Adrenal gland (tissue), 12 donors: ENCODE results near the gene FAM114A1. TPM values are rescaled to one million over a fixed set of nuclear protein-coding genes. Genes with fewer than 3 reads are reported as not detected.

ENCODE experiments used
- DNase-seq, 7 donors: peaks; one replicate each; pipeline ENCODE4 v3.0.0-alpha.2; 2019 to 2020
- H3K27ac ChIP-seq, 5 donors: fragments of 200-600 bp; sonication (generic) in 4 of 5; 1 replicate in 3 of 5; 2 replicates in 2 of 5; pipeline versions ENCODE4 v1.5.1 to v1.8.0; 2016 to 2020; ENCODE audit warnings: mild to moderate bottlenecking in 1 of 5
- H3K27me3 ChIP-seq: fragments of 200-600 bp; 2 replicates; pipeline ENCODE4 v1.8.0; 2021
- H3K36me3 ChIP-seq, 2 donors: fragments of 200-600 bp; replicated peaks in 1 of 2; 1 replicate in 1 of 2; 2 replicates in 1 of 2; pipeline versions ENCODE4 v1.5.1 to v1.8.0; 2018 to 2022
- H3K4me1 ChIP-seq, 2 donors: fragments of 200-600 bp; replicated peaks in 1 of 2; 1 replicate in 1 of 2; 2 replicates in 1 of 2; pipeline versions ENCODE4 v1.5.1 to v1.8.0; 2018 to 2021
- H3K4me3 ChIP-seq, 4 donors: fragments of 200-600 bp; sonication (generic) in 3 of 4; one replicate each; pipeline ENCODE4 v1.5.1; 2016 to 2018
- H3K9me3 ChIP-seq, 3 donors: fragments of 200-600 bp; sonication (generic) in 1 of 3; replicated peaks in 1 of 3; 1 replicate in 2 of 3; 2 replicates in 1 of 3; pipeline versions ENCODE4 v1.5.1 to v1.8.0; 2016 to 2021
- POLR2A ChIP-seq, 2 donors: fragments of 450-650 bp; IDR thresholded peaks; one replicate each; pipeline ENCODE4 v1.6.1; 2017; ENCODE audit warnings: antibody characterized with exemption in 2 of 2, mild to moderate bottlenecking in 2 of 2, moderate library complexity in 1 of 2
- WGBS, 4 donors: extraction: QIAGEN DNeasy Blood & Tissue Kit in 2 of 4; methylation state at CpG; one replicate each; pipeline versions ENCODE4 v1.1.5 to v1.1.7; 2013 to 2017; 5-methylcytosine and 5-hydroxymethylcytosine counted together
- intact Hi-C, 2 donors: fragments of 100-400 bp; cut with DNase I; formaldehyde crosslinking; loops; one replicate each; pipeline versions ENCODE4 v1.14.1 to v1.15.0; 2022 to 2023
- microRNA counts, 2 donors: library from miRNA; unstranded; fragments of <30 nt; microRNA quantifications; one replicate each; lab custom pipeline; 2016
- microRNA-seq, 3 donors: library from miRNA; unstranded; fragments of <30 nt; microRNA quantifications; one replicate each; pipeline ENCODE4, GENCODE V29; 2017 to 2020
- polyA plus RNA-seq, 3 donors: library from polyadenylated mRNA; stranded (reverse); fragments of 200-250 nt in 2 of 3; fragments of 350-450 nt in 1 of 3; fragmentation: Illumina TruSeq in 1 of 3; extraction: RNeasy Lipid Tissue Mini Kit (QIAGEN cat#74804) in 1 of 3; gene quantifications; one replicate each; pipeline ENCODE4 v1.2.3, GENCODE V29; 2013 to 2014
- small RNA-seq, 2 donors: library from RNA; depleted of rRNA; stranded (forward); fragments of <200 nt; gene quantifications; one replicate each; pipeline ENCODE3, GENCODE V24; 2016
- total RNA-seq, 9 donors: library from RNA; depleted of rRNA in 4 of 9; stranded (reverse); fragments of >200 nt in 4 of 9; fragments of 120-200 nt in 1 of 9; fragmentation: NEBNext Ultra II Directional in 1 of 9; extraction: Animal tissue kit (Norgen Biotek cat#: 25700) in 1 of 9; gene quantifications; one replicate each; pipeline versions ENCODE4 v1.1.0 to v1.2.4, GENCODE V29; 2013 to 2023
- TF ChIP-seq, protein P1 (sequence below), 6 experiments: fragments of 450-650 bp in 4 of 6; fragments of 200-600 bp in 2 of 6; sonication (generic) in 1 of 6; IDR thresholded peaks; 1 replicate in 5 of 6; 2 replicates in 1 of 6; pipeline versions ENCODE4 v1.5.1 to v1.8.0; 2016 to 2021; ENCODE audit warnings: antibody characterized with exemption in 6 of 6, mild to moderate bottlenecking in 2 of 6, moderate library complexity in 1 of 6
- donor health status: healthy with polysubstance abuse.
- donor health status: Bipolar disorder and iron deficiency.
- donor health status: DM: yes; HTN: yes; CAD: no.
- donor health status: DM: no; HTN: no; CAD: no.
- donor health status: DM: no; HTN: no; CAD: no.
- donor health status: DM: yes; HTN: yes; CAD: no.

The FAM114A1 gene
- total and polyA plus RNA-seq, 12 donors, result 29.3 to 335 (median 174) TPM

DNA sequence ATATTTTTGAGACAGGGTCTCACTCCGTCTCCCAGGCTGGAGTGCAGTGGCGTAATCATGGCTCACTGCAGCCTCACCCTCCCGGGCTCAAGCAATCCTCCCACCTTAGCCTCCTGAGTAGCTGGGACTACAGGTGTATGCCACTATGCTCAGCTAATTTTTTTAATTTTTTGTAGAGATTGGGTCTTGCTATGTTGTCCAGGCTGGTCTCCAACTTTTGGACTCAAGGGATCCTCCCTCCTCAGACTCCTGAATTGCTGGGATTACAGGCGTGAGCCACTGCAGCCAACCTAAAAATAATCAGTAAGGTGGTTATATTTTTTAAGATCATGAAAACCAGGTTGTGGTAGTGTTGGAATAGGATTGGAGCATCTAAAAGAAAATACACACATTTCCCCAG, 126.5 kb downstream of the FAM114A1 start:
- no peak for TF ChIP-seq POLR2A (IDR thresholded peaks at IDR 0.05)
- TF ChIP-seq, protein P1, sequence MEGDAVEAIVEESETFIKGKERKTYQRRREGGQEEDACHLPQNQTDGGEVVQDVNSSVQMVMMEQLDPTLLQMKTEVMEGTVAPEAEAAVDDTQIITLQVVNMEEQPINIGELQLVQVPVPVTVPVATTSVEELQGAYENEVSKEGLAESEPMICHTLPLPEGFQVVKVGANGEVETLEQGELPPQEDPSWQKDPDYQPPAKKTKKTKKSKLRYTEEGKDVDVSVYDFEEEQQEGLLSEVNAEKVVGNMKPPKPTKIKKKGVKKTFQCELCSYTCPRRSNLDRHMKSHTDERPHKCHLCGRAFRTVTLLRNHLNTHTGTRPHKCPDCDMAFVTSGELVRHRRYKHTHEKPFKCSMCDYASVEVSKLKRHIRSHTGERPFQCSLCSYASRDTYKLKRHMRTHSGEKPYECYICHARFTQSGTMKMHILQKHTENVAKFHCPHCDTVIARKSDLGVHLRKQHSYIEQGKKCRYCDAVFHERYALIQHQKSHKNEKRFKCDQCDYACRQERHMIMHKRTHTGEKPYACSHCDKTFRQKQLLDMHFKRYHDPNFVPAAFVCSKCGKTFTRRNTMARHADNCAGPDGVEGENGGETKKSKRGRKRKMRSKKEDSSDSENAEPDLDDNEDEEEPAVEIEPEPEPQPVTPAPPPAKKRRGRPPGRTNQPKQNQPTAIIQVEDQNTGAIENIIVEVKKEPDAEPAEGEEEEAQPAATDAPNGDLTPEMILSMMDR (IDR thresholded peaks at IDR 0.05), result no peak
- intact Hi-C loops, result no loop called here
- no peak overlapping the region for H3K27ac ChIP-seq
- H3K9me3 ChIP-seq, result no peaks in the 10 kb centered on the region
- H3K4me1 ChIP-seq, result no peaks in the 10 kb centered on the region
- no peaks in the 10 kb centered on the region for H3K27me3 ChIP-seq
- no peak overlapping the region for H3K4me3 ChIP-seq
- no peaks in the 10 kb centered on the region for H3K36me3 ChIP-seq
- WGBS, 4 donors, result 90 to 95% (median 93%) methylated on average over 4 of the region's 4 CpGs
- no peak for DNase-seq

MicroRNAs encoded within 50 kb of the gene (microRNA counts, 767-probe panel; counts per million panel counts)
- microRNA hsa-miR-574-3p (lab: Ali Mortazavi, UCI) (5,181 to 5,810 counts per million in 2 donors), microRNA hsa-miR-574-5p (lab: Ali Mortazavi, UCI) (4,957 to 5,356 counts per million in 2 donors)

Small RNAs within 50 kb of the gene (microRNA-seq; reads per million reads assigned to microRNA genes)
- gene MIR574, result 850 to 1,240 (median 1,211) reads per million in 3 donors

Small RNAs within 50 kb of the gene (small RNA-seq; reads per million reads assigned to genes)
- 19.2 to 55.3 reads per million in 2 donors for gene MIR574

Other genes with a start within 250 kb of the FAM114A1 start
- gene KLF3, start 203.6 kb upstream of the FAM114A1 start, total RNA-seq, result 10 to 100 TPM; 24.4 to 45.7 (median 43.4) TPM
- 10 to 100 TPM; 10.1 to 23.5 (median 10.2) TPM for gene KLF3, start 203.6 kb upstream of the FAM114A1 start, polyA plus RNA-seq
- under 1 TPM in 6 of 9 donors, not detected in 3; 0.11 to 0.60 (median 0.22) TPM for gene TLR10, start 84.8 kb upstream of the FAM114A1 start, total RNA-seq
- gene TLR10, start 84.8 kb upstream of the FAM114A1 start, polyA plus RNA-seq, result under 1 TPM; 0.11 to 0.40 (median 0.13) TPM
- 10 to 100 TPM in 8 of 9 donors, 1 to 10 TPM in 1; 5.3 to 60.0 (median 16.1) TPM for gene TLR1, start 63.0 kb upstream of the FAM114A1 start, total RNA-seq
- gene TLR1, start 63.0 kb upstream of the FAM114A1 start, polyA plus RNA-seq, result 1 to 10 TPM; 2.5 to 5.9 (median 2.8) TPM
- 10 to 100 TPM in 1 of 9 donors, 1 to 10 TPM in 8; 2.8 to 14.4 (median 6.4) TPM for gene TLR6, start 11.0 kb upstream of the FAM114A1 start, total RNA-seq
- 1 to 10 TPM in 2 of 3 donors, under 1 TPM in 1; 0.80 to 2.6 (median 1.0) TPM for gene TLR6, start 11.0 kb upstream of the FAM114A1 start, polyA plus RNA-seq
- 1 to 10 TPM in 2 of 9 donors, under 1 TPM in 5, not detected in 2; 0.29 to 2.2 (median 0.84) TPM for gene TMEM156, start 164.6 kb downstream of the FAM114A1 start, total RNA-seq
- 1 to 10 TPM in 2 of 3 donors, under 1 TPM in 1; 0.84 to 4.1 (median 1.0) TPM for gene TMEM156, start 164.6 kb downstream of the FAM114A1 start, polyA plus RNA-seq
- 10 to 100 TPM; 21.1 to 63.8 (median 37.9) TPM for gene KLHL5, start 194.4 kb downstream of the FAM114A1 start, total RNA-seq
- 10 to 100 TPM; 11.3 to 23.0 (median 13.3) TPM for gene KLHL5, start 194.4 kb downstream of the FAM114A1 start, polyA plus RNA-seq